GM12878 (cell line): ENCODE results near the gene CCDC120. TPM values are rescaled to one million over a fixed set of nuclear protein-coding genes. Genes with fewer than 3 reads are reported as not detected.

Source experiments
- ATAC-seq: fragments of 200-7000 bp; cut with Tn5 transposase; 3 replicates; pipeline ENCODE4 v1.9.1; 2020; ENCODE audit warnings: mild to moderate bottlenecking, moderate library complexity
- BruUV-seq: library from RNA; stranded (reverse); fragments of 400-500 nt; replicated peaks from 2 replicates; lab custom pipeline; 2021; lab: Mats Ljungman, UMichigan
- CTCF ChIA-PET: fragments of 300-600 bp; sonication (Branson Sonifier 250); formaldehyde crosslinking; extraction: SDS; loops from one replicate; lab custom pipeline; 2021; ENCODE audit warnings: inconsistent platforms; lab: Yijun Ruan, JAX
- POLR2A ChIA-PET: fragments of 350-600 bp; formaldehyde crosslinking; extraction: SDS; loops from one replicate; lab custom pipeline; 2021; ENCODE audit warnings: inconsistent platforms; lab: Charles Lee
- RAD21 ChIA-PET: fragments of 300-600 bp; sonication (Branson Sonifier 250); formaldehyde crosslinking; loops from one replicate; lab custom pipeline; 2023; ENCODE audit warnings: antibody characterized with exemption; ENCODE audit not compliant: unreplicated experiment; lab: Charles Lee
- SMC1A ChIA-PET: fragments of 300-600 bp; sonication (Branson Sonifier 250); formaldehyde crosslinking; loops from one replicate; lab custom pipeline; 2023; ENCODE audit not compliant: unreplicated experiment, uncharacterized antibody; lab: Charles Lee
- DNase-seq: peaks from one replicate; pipeline ENCODE4 v3.0.0-alpha.2; 2011; ENCODE audit warnings: low read depth, low spot score
- FAIRE-seq: peaks from 3 replicates; lab custom pipeline; 2011; peaks lifted over from hg19 to GRCh38; lab: Jason Lieb, UNC
- H2AFZ ChIP-seq: 2 replicates; pipeline ENCODE4 v1.6.0; 2011; ENCODE audit warnings: low read depth, low read length, control low read depth; ENCODE audit not compliant: control insufficient read depth
- H3K27ac ChIP-seq: 2 replicates; pipeline ENCODE4 v1.5.1; 2011; ENCODE audit warnings: control low read depth; ENCODE audit not compliant: control insufficient read depth, insufficient read depth
- H3K27me3 ChIP-seq, 2 experiments: replicated peaks in 1 of 2; 2 replicates each; pipeline versions ENCODE4 v1.6.0 to v1.6.1; 2011; ENCODE audit warnings: low read length in 1 of 2; ENCODE audit not compliant: control insufficient read depth in 2 of 2, insufficient read depth in 2 of 2
- H3K36me3 ChIP-seq, 2 experiments: 2 replicates each; pipeline ENCODE4 v1.5.1; 2011; ENCODE audit warnings: low read length in 1 of 2; ENCODE audit not compliant: control insufficient read depth in 2 of 2, insufficient read depth in 2 of 2
- H3K4me1 ChIP-seq: 2 replicates; pipeline ENCODE4 v1.6.1; 2011; ENCODE audit warnings: mild to moderate bottlenecking, low read length, moderate library complexity, mixed read lengths; ENCODE audit not compliant: control insufficient read depth, insufficient read depth
- H3K4me2 ChIP-seq: 2 replicates; pipeline ENCODE4 v1.6.0; 2011; ENCODE audit warnings: control low read depth; ENCODE audit not compliant: control insufficient read depth, insufficient read depth
- H3K4me3 ChIP-seq: fragments of 200-600 bp; sonication (generic); 2 replicates; pipeline ENCODE4 v1.5.1; 2016
- H3K79me2 ChIP-seq: 2 replicates; pipeline ENCODE4 v1.6.0; 2011; ENCODE audit warnings: low read length; ENCODE audit not compliant: control insufficient read depth, insufficient read depth
- H3K9ac ChIP-seq: 2 replicates; pipeline ENCODE4 v1.8.0; 2011; ENCODE audit warnings: low read length, control low read depth, mixed read lengths; ENCODE audit not compliant: control insufficient read depth, insufficient read depth
- H3K9me3 ChIP-seq: replicated peaks from 3 replicates; pipeline ENCODE4 v1.5.1; 2011; ENCODE audit warnings: mild to moderate bottlenecking, low read length; ENCODE audit not compliant: control insufficient read depth, insufficient read depth
- H4K20me1 ChIP-seq: 2 replicates; pipeline ENCODE4 v1.6.0; 2011; ENCODE audit not compliant: control insufficient read depth, insufficient read depth
- ATF7 ChIP-seq: fragments of 450-650 bp; IDR thresholded peaks from 2 replicates; pipeline ENCODE4 v1.6.1; 2016; ENCODE audit warnings: low read depth, mild to moderate bottlenecking
- CHD4 ChIP-seq: fragments of 200-600 bp; sonication (generic); IDR thresholded peaks from 2 replicates; pipeline ENCODE4 v1.6.1; 2016; ENCODE audit warnings: mild to moderate bottlenecking
- EZH2 ChIP-seq: IDR thresholded peaks from 2 replicates; pipeline ENCODE4 v1.6.1; 2012; ENCODE audit warnings: low read depth, mild to moderate bottlenecking, control low read depth, inconsistent platforms, low read length, borderline replicate concordance; ENCODE audit not compliant: control insufficient read depth
- HDAC2 ChIP-seq: fragments of 200-600 bp; sonication (generic); IDR thresholded peaks from 2 replicates; pipeline ENCODE4 v1.6.1; 2017
- KLF5 ChIP-seq: fragments of 450-650 bp; IDR thresholded peaks from 2 replicates; pipeline ENCODE4 v1.6.1; 2014; ENCODE audit warnings: mild to moderate bottlenecking; ENCODE audit not compliant: partially characterized antibody
- TCF12 ChIP-seq: IDR thresholded peaks from 2 replicates; pipeline ENCODE4 v1.6.1; 2011; ENCODE audit warnings: low read depth, mild to moderate bottlenecking, low read length
- WGBS: methylation state at CpG from one replicate; pipeline ENCODE4 v1.1.6; 2016; ENCODE audit warnings: low lambda C conversion rate; ENCODE audit not compliant: insufficient replicate concordance, insufficient coverage; ENCODE audit errors: missing lambda C conversion rate; 5-methylcytosine and 5-hydroxymethylcytosine counted together
- in situ Hi-C: fragments of 300-500 bp; cut with MboI; formaldehyde crosslinking; loops from 9 replicates; pipeline ENCODE4 v1.14.3; 2018; ENCODE audit warnings: mixed read lengths
- intact Hi-C: fragments of 100-400 bp; cut with micrococcal nuclease; formaldehyde crosslinking; loops from one replicate; pipeline ENCODE4 v1.14.2; 2022; ENCODE audit not compliant: unreplicated experiment
- polyA plus RNA-seq, 11 experiments: library from polyadenylated mRNA; depleted of rRNA in 4 of 11; unstranded in 6 of 11; stranded (reverse) in 5 of 11; fragments of >200 nt; fragmentation: Nextera tagmentation in 4 of 11; fragmentation: Illumina TruSeq in 1 of 11; extraction: Ambion mirVana in 4 of 11; extraction: Trizol in 1 of 11; gene quantifications; 1 replicate in 1 of 11; 2 replicates in 10 of 11; pipeline versions ENCODE4 v1.2.1 to v1.2.3, GENCODE V29; 2011 to 2016; ENCODE audit warnings: inconsistent platforms in 2 of 11, missing spikeins in 2 of 11, low read depth in 1 of 11
- total RNA-seq, 4 experiments: library from RNA; depleted of rRNA in 3 of 4; stranded (reverse); fragments of >200 nt in 3 of 4; fragmentation: Illumina TruSeq in 1 of 4; extraction: Trizol in 1 of 4; gene quantifications; 2 replicates each; pipeline versions ENCODE4 v1.2.1 to v1.2.3, GENCODE V29; 2013 to 2021
- TF ChIP-seq, protein P1 (sequence below): fragments of 450-650 bp; IDR thresholded peaks from 2 replicates; pipeline ENCODE4 v1.6.1; 2017; ENCODE audit warnings: mild to moderate bottlenecking, moderate library complexity

The CCDC120 gene
- total and polyA plus RNA-seq, 10 of the 15 experiments (the other 5 are each of a cell fraction or from before 2014, with no cell fraction given): 0.11 to 4.1 (median 0.76) TPM

DNA sequence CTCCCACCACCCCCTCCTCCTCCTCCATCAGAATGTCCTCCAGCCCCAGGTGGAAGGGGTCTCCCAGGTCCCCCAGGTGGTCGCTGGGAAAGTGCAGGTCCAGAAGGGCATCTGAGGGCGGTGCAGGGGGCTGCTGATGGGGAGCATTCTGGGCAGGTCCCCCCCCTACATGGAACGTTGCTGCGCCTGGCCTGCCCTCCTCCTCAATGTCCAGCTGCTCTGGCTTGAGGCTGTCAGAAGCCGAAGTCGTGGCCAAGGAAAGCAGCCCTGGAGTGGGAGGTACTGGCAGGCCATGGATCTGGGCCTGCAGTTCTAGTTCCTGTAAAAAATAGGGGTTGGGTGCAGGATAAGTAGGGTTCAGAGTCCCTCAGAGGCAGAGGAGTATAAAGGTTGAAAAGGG is 28.5 kb upstream of the CCDC120 start:
- H3K36me3 ChIP-seq: no peaks in the 10 kb centered on the region; a peak in 1 of 4 replicates
- TF ChIP-seq CHD4: no peak
- TF ChIP-seq KLF5: no peak
- H2AFZ ChIP-seq: no peak overlapping the region
- no peaks in the 10 kb centered on the region for H3K27me3 ChIP-seq
- no peak overlapping the region for H3K9ac ChIP-seq
- BruUV-seq: no TSS peak
- ChIA-PET CTCF (no interaction called here), SMC1A (no interaction called here), RAD21 (no interaction called here), POLR2A (no interaction called here)
- no peaks in the 10 kb centered on the region for H4K20me1 ChIP-seq
- H3K9me3 ChIP-seq: no peaks in the 10 kb centered on the region
- in situ Hi-C loops: no loop called here
- no peak overlapping the region for H3K4me3 ChIP-seq
- H3K4me1 ChIP-seq: no peaks in the 10 kb centered on the region
- DNase-seq: no peak
- ATAC-seq: no peak
- no peak for FAIRE-seq
- H3K4me2 ChIP-seq: no peak overlapping the region
- H3K27ac ChIP-seq: no peak overlapping the region
- WGBS: 59% methylated on average over 5 of the region's 6 CpGs
- intact Hi-C loops: no loop called here
- no peaks in the 10 kb centered on the region for H3K79me2 ChIP-seq

DNA sequence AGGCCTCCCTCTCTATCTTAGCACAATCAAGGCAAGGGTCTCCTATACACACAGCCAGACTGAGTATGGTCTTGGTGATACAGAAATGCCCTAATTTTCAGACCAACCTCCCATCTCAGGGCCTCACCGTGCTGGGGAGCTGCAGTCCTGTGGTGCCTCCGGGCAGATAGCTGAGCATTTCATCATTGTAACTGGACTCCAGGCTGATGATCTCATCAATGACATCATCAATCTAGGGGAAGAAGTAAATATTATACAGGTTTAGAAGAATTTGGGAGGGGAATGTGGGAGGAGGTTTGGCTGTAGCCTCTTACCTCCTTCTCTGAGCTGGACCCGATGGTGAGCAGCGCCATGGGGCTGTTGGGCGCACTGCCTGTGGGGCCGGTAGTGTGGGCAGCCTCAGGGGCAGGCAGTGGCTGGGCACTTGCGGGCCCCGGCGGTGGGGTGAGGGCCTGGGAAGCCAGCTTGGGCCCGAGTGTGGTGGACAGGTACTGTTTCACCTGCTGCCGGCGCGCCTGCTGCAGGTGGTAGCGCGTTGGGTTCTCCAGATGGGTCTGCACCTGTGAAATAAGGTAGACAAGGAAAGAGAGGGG is 20.8 kb upstream of the CCDC120 start:
- Histone ChIP-seq H4K20me1 (no peaks in the 10 kb centered on the region), H3K9me3 (no peaks in the 10 kb centered on the region), H3K4me2 (no peak overlapping the region), H2AFZ (no peak overlapping the region), H3K79me2 (peaks cover 28% of the 10 kb centered on the region), H3K9ac (no peak overlapping the region), H3K27me3 (no peaks in the 10 kb centered on the region), H3K36me3 (peaks cover 2 to 5% of the 10 kb centered on the region in 2 experiments; a peak in 2 of 4 replicates), H3K4me3 (no peak overlapping the region), H3K4me1 (peaks cover 5% of the 10 kb centered on the region; the same call in 1 of the 2 replicates), H3K27ac (no peak overlapping the region)
- DNase-seq: no peak
- no TSS peak for BruUV-seq
- CTCF ChIA-PET: no interaction called here
- in situ Hi-C loops: no loop called here
- no peak for FAIRE-seq
- RAD21 ChIA-PET: no interaction called here
- intact Hi-C loops: no loop called here
- SMC1A ChIA-PET: no interaction called here
- POLR2A ChIA-PET: no interaction called here
- WGBS: 75% methylated on average over 13 of the region's 15 CpGs
- TF ChIP-seq EZH2 (no peak), ATF7 (no peak), TCF12 (no peak), HDAC2 (no peak)
- TF ChIP-seq, protein P1, sequence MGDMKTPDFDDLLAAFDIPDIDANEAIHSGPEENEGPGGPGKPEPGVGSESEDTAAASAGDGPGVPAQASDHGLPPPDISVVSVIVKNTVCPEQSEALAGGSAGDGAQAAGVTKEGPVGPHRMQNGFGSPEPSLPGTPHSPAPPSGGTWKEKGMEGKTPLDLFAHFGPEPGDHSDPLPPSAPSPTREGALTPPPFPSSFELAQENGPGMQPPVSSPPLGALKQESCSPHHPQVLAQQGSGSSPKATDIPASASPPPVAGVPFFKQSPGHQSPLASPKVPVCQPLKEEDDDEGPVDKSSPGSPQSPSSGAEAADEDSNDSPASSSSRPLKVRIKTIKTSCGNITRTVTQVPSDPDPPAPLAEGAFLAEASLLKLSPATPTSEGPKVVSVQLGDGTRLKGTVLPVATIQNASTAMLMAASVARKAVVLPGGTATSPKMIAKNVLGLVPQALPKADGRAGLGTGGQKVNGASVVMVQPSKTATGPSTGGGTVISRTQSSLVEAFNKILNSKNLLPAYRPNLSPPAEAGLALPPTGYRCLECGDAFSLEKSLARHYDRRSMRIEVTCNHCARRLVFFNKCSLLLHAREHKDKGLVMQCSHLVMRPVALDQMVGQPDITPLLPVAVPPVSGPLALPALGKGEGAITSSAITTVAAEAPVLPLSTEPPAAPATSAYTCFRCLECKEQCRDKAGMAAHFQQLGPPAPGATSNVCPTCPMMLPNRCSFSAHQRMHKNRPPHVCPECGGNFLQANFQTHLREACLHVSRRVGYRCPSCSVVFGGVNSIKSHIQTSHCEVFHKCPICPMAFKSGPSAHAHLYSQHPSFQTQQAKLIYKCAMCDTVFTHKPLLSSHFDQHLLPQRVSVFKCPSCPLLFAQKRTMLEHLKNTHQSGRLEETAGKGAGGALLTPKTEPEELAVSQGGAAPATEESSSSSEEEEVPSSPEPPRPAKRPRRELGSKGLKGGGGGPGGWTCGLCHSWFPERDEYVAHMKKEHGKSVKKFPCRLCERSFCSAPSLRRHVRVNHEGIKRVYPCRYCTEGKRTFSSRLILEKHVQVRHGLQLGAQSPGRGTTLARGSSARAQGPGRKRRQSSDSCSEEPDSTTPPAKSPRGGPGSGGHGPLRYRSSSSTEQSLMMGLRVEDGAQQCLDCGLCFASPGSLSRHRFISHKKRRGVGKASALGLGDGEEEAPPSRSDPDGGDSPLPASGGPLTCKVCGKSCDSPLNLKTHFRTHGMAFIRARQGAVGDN: no peak
- TF ChIP-seq, all 136 proteins: peak for 0
- ATAC-seq: no peak
